ENCODE results near the gene FARS2. TPM values are rescaled to one million over a fixed set of nuclear protein-coding genes. Genes with fewer than 3 reads are reported as not detected.

FARS2 gene
- polyA plus RNA-seq, 1 of the 3 experiments (the other 2 are of a cell fraction): 12.5 TPM

GRCh38 chr6:5261545-5262109, 314 bp downstream of the FARS2 start:
- H3K9me3 ChIP-seq: no peaks in the 10 kb centered on the region
- peak overlapping the region; percentile 85 for H3K4me2 ChIP-seq
- peak overlapping the region; percentile 88 for H2AFZ ChIP-seq (ENCODE audit: low read depth)
- peak overlapping the region; percentile 97 for H3K9ac ChIP-seq
- H3K27ac ChIP-seq (ENCODE audit: low read depth in 2 of 2, low read length in 1 of 2): peak overlapping the region; percentile 92 to 97
- no peaks in the 10 kb centered on the region for H4K20me1 ChIP-seq (ENCODE audit: insufficient read depth)
- no peak for DNase-seq
- peaks cover 80% of the 10 kb centered on the region for H3K79me2 ChIP-seq (ENCODE audit: insufficient read depth)
- H3F3A ChIP-seq (replicated peaks; ENCODE audit: insufficient read depth): no peaks in the 10 kb centered on the region
- H3K9me2 ChIP-seq: no peaks in the 10 kb centered on the region
- H3K36me3 ChIP-seq (replicated peaks in 1 of 2; ENCODE audit: control insufficient read depth in 1 of 2, insufficient read depth in 2 of 2, low read length in 1 of 2): peaks cover 0 to 11% of the 10 kb centered on the region in 2 experiments
- TF ChIP-seq GABPA (IDR thresholded peaks at IDR 0.05; ENCODE audit: low read depth) (0 out of 2 replicates have a peak, but pooled peaks have one; percentile 1), SIN3A (IDR thresholded peaks at IDR 0.05; ENCODE audit: borderline replicate concordance, low read depth, low read length) (0 out of 2 replicates have a peak, but pooled peaks have one; percentile 82), TAF1 (IDR thresholded peaks at IDR 0.05; ENCODE audit: borderline replicate concordance, low read depth, low read length) (no peak), PBX3 (IDR thresholded peaks at IDR 0.05) (peak; percentile 22; the same call in 1 of the 2 replicates), CHD2 (IDR thresholded peaks at IDR 0.05; ENCODE audit: low read length, partially characterized antibody) (no peak)
- 3% methylated on average over 16 of the region's 19 CpGs for WGBS (ENCODE audit: low lambda C conversion rate)
- ChIA-PET CTCF (interaction anchor here (1.3 to 4.6 kb wide), 3 partner anchors 10 to 118 kb away, joined by 3 to 25 read pairs (median 3); no protein-coding TSS in a partner anchor), POLR2A (no interaction called here)
- no peaks in the 10 kb centered on the region for H3K27me3 ChIP-seq (ENCODE audit: insufficient read depth)
- H3K4me3 ChIP-seq (ENCODE audit: low read depth in 2 of 2, low read length in 1 of 2): peak overlapping the region; percentile 95 to 96
- peaks cover 7 to 8% of the 10 kb centered on the region in 2 experiments; a peak in 3 of 4 replicates for H3K4me1 ChIP-seq (ENCODE audit: control insufficient read depth in 1 of 2, insufficient read depth in 2 of 2, low read depth in 1 of 2, low read length in 1 of 2)

GRCh38 chr6:5266423-5266822, 5.1 kb downstream of the FARS2 start:
- Histone ChIP-seq H4K20me1 (ENCODE audit: insufficient read depth) (no peaks in the 10 kb centered on the region), H3K79me2 (ENCODE audit: insufficient read depth) (peaks cover 68% of the 10 kb centered on the region), H3F3A (replicated peaks; ENCODE audit: insufficient read depth) (no peaks in the 10 kb centered on the region), H3K27ac (ENCODE audit: low read depth in 2 of 2, low read length in 1 of 2) (no peak overlapping the region), H3K9me3 (no peaks in the 10 kb centered on the region), H3K4me1 (ENCODE audit: control insufficient read depth in 1 of 2, insufficient read depth in 2 of 2, low read depth in 1 of 2, low read length in 1 of 2) (peaks cover 0 to 8% of the 10 kb centered on the region in 2 experiments; a peak in 3 of 4 replicates), H3K36me3 (replicated peaks in 1 of 2; ENCODE audit: control insufficient read depth in 1 of 2, insufficient read depth in 2 of 2, low read length in 1 of 2) (peaks cover 0 to 3% of the 10 kb centered on the region in 2 experiments), H3K27me3 (ENCODE audit: insufficient read depth) (no peaks in the 10 kb centered on the region), H2AFZ (ENCODE audit: low read depth) (no peak overlapping the region), H3K9ac (no peak overlapping the region), H3K4me2 (no peak overlapping the region), H3K4me3 (ENCODE audit: low read depth in 2 of 2, low read length in 1 of 2) (no peak overlapping the region), H3K9me2 (no peaks in the 10 kb centered on the region)
- TF ChIP-seq TAF1 (IDR thresholded peaks at IDR 0.05; ENCODE audit: borderline replicate concordance, low read depth, low read length) (no peak), CTCF (IDR thresholded peaks at IDR 0.05) (no peak)
- no peak for DNase-seq
- POLR2A ChIA-PET: no interaction called here
- CTCF ChIA-PET: interaction anchor here (1.2 kb wide), 2 partner anchors 54 to 136 kb away, joined by 3 to 4 read pairs; no protein-coding TSS in a partner anchor
- WGBS (ENCODE audit: low lambda C conversion rate): 95% methylated on average over 2 of the region's 2 CpGs
